Brain microvascular endothelial cell (primary cell): ENCODE data around the gene ZNF385B.

Experiments used
- DNase-seq: peaks from one replicate; pipeline ENCODE4 v3.0.0-alpha.2; 2020
- H3K27ac ChIP-seq: fragments of 250-450 bp; sonication (Bioruptor Pico); 2 replicates; pipeline ENCODE4 v1.5.1; 2020; ENCODE audit warnings: mild to moderate bottlenecking, moderate library complexity
- H3K27me3 ChIP-seq: fragments of 250-450 bp; sonication (Bioruptor Pico); replicated peaks from 2 replicates; pipeline ENCODE4 v1.5.1; 2020; ENCODE audit warnings: mild to moderate bottlenecking
- H3K36me3 ChIP-seq: fragments of 250-450 bp; sonication (Bioruptor Pico); replicated peaks from 2 replicates; pipeline ENCODE4 v1.5.1; 2020; ENCODE audit warnings: mild to moderate bottlenecking
- H3K4me3 ChIP-seq: 2 replicates; pipeline ENCODE4 v1.5.1; 2011; ENCODE audit warnings: low read depth, mild to moderate bottlenecking, control low read depth, low read length, moderate library complexity
- CTCF ChIP-seq: IDR thresholded peaks from 2 replicates; pipeline ENCODE4 v1.5.1; 2011; ENCODE audit warnings: low read depth, mild to moderate bottlenecking, moderate library complexity, low read length, control low read depth, inconsistent platforms; ENCODE audit errors: missing control alignments
- in situ Hi-C: cut with HindIII; loops from 2 replicates; pipeline ENCODE4 v1.10.0; 2017; ENCODE audit warnings: low sequenced_read_pairs, low pct_ligation_motif_present

The ZNF385B gene

GRCh38 chr2:179861416-179862067 lies at the start of gene ZNF385B:
TSS of gene ZNF385B (minus strand) at chr2:179861612.
- H3K36me3 ChIP-seq: no peaks in the 10 kb centered on the region
- no peak within 1 kb of the TSS for H3K27ac ChIP-seq
- no peak for TF ChIP-seq CTCF
- no peak for DNase-seq
- peak within 1 kb of the TSS; percentile 64 for H3K4me3 ChIP-seq
- in situ Hi-C loops: no loop called here
- peaks cover 26% of the 10 kb centered on the region for H3K27me3 ChIP-seq

- Histone ChIP-seq H3K27ac (no peak overlapping the region), H3K36me3 (no peaks in the 10 kb centered on the region), H3K27me3 (no peaks in the 10 kb centered on the region), H3K4me3 (no peak overlapping the region)
- in situ Hi-C loops: no loop called here
- no peak for DNase-seq
- TF ChIP-seq CTCF: no peak
These were observed 49.3 kb upstream of the ZNF385B start for GRCh38 chr2:179910735-179911113.

GRCh38 chr2:179909845-179910734 lies 48.7 kb upstream of the ZNF385B start:
- no peak overlapping the region for H3K4me3 ChIP-seq
- no peaks in the 10 kb centered on the region for H3K36me3 ChIP-seq
- no peak overlapping the region for H3K27ac ChIP-seq
- in situ Hi-C loops: no loop called here
- DNase-seq: no peak
- no peaks in the 10 kb centered on the region for H3K27me3 ChIP-seq
- TF ChIP-seq CTCF: no peak

GRCh38 chr2:179900655-179901054 lies 39.2 kb upstream of the ZNF385B start:
- Histone ChIP-seq H3K27ac (no peak overlapping the region), H3K36me3 (no peaks in the 10 kb centered on the region), H3K4me3 (no peak overlapping the region), H3K27me3 (no peaks in the 10 kb centered on the region)
- TF ChIP-seq CTCF: no peak
- DNase-seq: no peak
- in situ Hi-C loops: no loop called here

- no peaks in the 10 kb centered on the region for H3K27me3 ChIP-seq
- TF ChIP-seq CTCF: no peak
- in situ Hi-C loops: no loop called here
- no peak overlapping the region for H3K4me3 ChIP-seq
- no peaks in the 10 kb centered on the region for H3K36me3 ChIP-seq
- H3K27ac ChIP-seq: no peak overlapping the region
- no peak for DNase-seq
These were observed 38.3 kb upstream of the ZNF385B start for GRCh38 chr2:179899666-179900065.

GRCh38 chr2:179898873-179899272 lies 37.5 kb upstream of the ZNF385B start:
- DNase-seq: peak; percentile 39
- H3K36me3 ChIP-seq: no peaks in the 10 kb centered on the region
- in situ Hi-C loops: no loop called here
- no peak overlapping the region for H3K4me3 ChIP-seq
- no peak overlapping the region for H3K27ac ChIP-seq
- peak; percentile 74 for TF ChIP-seq CTCF
- no peaks in the 10 kb centered on the region for H3K27me3 ChIP-seq
